Mesenchymal stem cell (in vitro differentiated cells and primary cell): ENCODE measurements around the gene TLN1.
A peak's percentile ranks its signal among the peaks of the same experiment; 100 is the strongest.

Experiments
- DNase-seq: peaks from one replicate; pipeline ENCODE4 v3.0.0-alpha.2; 2013
- H2AFZ ChIP-seq: one replicate; pipeline ENCODE4 v1.6.1; 2013; ENCODE audit warnings: low read depth, mild to moderate bottlenecking, control low read depth, inconsistent platforms, low read length, moderate library complexity
- H2AK5ac ChIP-seq: 2 replicates; pipeline ENCODE4 v1.6.1; 2013; ENCODE audit warnings: low read length, moderate library complexity, mild to moderate bottlenecking, inconsistent platforms; ENCODE audit not compliant: severe bottlenecking
- H2BK120ac ChIP-seq: one replicate; pipeline ENCODE4 v1.6.1; 2013; ENCODE audit warnings: low read depth, mild to moderate bottlenecking, inconsistent platforms, low read length, moderate library complexity
- H2BK12ac ChIP-seq, 2 experiments: one replicate each; pipeline ENCODE4 v1.6.1; 2013; ENCODE audit warnings: inconsistent platforms in 2 of 2, low read length in 2 of 2, mild to moderate bottlenecking in 2 of 2, moderate library complexity in 2 of 2, control low read depth in 1 of 2
- H2BK15ac ChIP-seq: one replicate; pipeline ENCODE4 v1.6.1; 2013; ENCODE audit warnings: mild to moderate bottlenecking, low read depth, inconsistent platforms; ENCODE audit not compliant: poor library complexity, severe bottlenecking
- H2BK5ac ChIP-seq: 2 replicates; pipeline ENCODE4 v1.6.1; 2013; ENCODE audit warnings: low read depth, mild to moderate bottlenecking, low read length, control low read depth, inconsistent platforms; ENCODE audit not compliant: poor library complexity, severe bottlenecking
- H3K14ac ChIP-seq, 2 experiments: one replicate each; pipeline ENCODE4 v1.6.1; 2013; ENCODE audit warnings: inconsistent platforms in 2 of 2, low read length in 2 of 2, control low read depth in 1 of 2, mild to moderate bottlenecking in 1 of 2, moderate library complexity in 1 of 2
- H3K18ac ChIP-seq, 2 experiments: one replicate each; pipeline ENCODE4 v1.6.1; 2013; ENCODE audit warnings: inconsistent platforms in 2 of 2, low read length in 2 of 2, control low read depth in 1 of 2, low read depth in 1 of 2, mild to moderate bottlenecking in 1 of 2
- H3K23ac ChIP-seq, 2 experiments: one replicate each; pipeline ENCODE4 v1.6.1; 2013; ENCODE audit warnings: inconsistent platforms in 2 of 2, low read length in 2 of 2, mild to moderate bottlenecking in 2 of 2, moderate library complexity in 2 of 2, control low read depth in 1 of 2
- H3K27ac ChIP-seq: 2 replicates; pipeline ENCODE4 v1.5.1; 2013; ENCODE audit warnings: mild to moderate bottlenecking, moderate library complexity, low read length, control low read depth, inconsistent platforms; ENCODE audit not compliant: poor library complexity, severe bottlenecking
- H3K27me3 ChIP-seq, 2 experiments: 2 replicates each; pipeline versions ENCODE4 v1.6.1 to v1.7.0; 2013; ENCODE audit warnings: low read length in 2 of 2, mild to moderate bottlenecking in 2 of 2, moderate library complexity in 2 of 2, control low read depth in 1 of 2, inconsistent platforms in 1 of 2; ENCODE audit not compliant: control insufficient read depth in 1 of 2, insufficient read depth in 1 of 2
- H3K36me3 ChIP-seq, 2 experiments: 2 replicates each; pipeline versions ENCODE4 v1.6.1 to v1.7.0; 2013; ENCODE audit warnings: low read length in 2 of 2, control low read depth in 1 of 2, inconsistent platforms in 1 of 2, low read depth in 1 of 2, mild to moderate bottlenecking in 1 of 2; ENCODE audit not compliant: insufficient read depth in 2 of 2, control insufficient read depth in 1 of 2
- H3K4ac ChIP-seq, 2 experiments: one replicate each; pipeline ENCODE4 v1.6.1; 2013; ENCODE audit warnings: inconsistent platforms in 2 of 2, low read length in 2 of 2, mild to moderate bottlenecking in 2 of 2, moderate library complexity in 2 of 2, control low read depth in 1 of 2, low read depth in 1 of 2
- H3K4me1 ChIP-seq: 2 replicates; pipeline ENCODE4 v1.6.1; 2013; ENCODE audit warnings: low read depth, low read length, control low read depth; ENCODE audit not compliant: control insufficient read depth, insufficient read depth
- H3K4me2 ChIP-seq: 2 replicates; pipeline ENCODE4 v1.6.1; 2013; ENCODE audit warnings: low read length, mild to moderate bottlenecking, inconsistent platforms; ENCODE audit not compliant: poor library complexity, severe bottlenecking
- H3K4me3 ChIP-seq, 2 experiments: 2 replicates each; pipeline versions ENCODE4 v1.5.1 to v1.7.0; 2013; ENCODE audit warnings: low read length in 2 of 2, mild to moderate bottlenecking in 2 of 2, control low read depth in 1 of 2, low read depth in 1 of 2; ENCODE audit not compliant: insufficient read depth in 1 of 2
- H3K79me1 ChIP-seq: replicated peaks from 2 replicates; pipeline ENCODE4 v1.6.1; 2013; ENCODE audit warnings: mild to moderate bottlenecking, control low read depth, low read length, inconsistent platforms; ENCODE audit not compliant: poor library complexity, severe bottlenecking
- H3K9ac ChIP-seq: 2 replicates; pipeline ENCODE4 v1.7.0; 2013; ENCODE audit warnings: mild to moderate bottlenecking, low read length, moderate library complexity
- H3K9me3 ChIP-seq: 2 replicates; pipeline ENCODE4 v1.7.0; 2013; ENCODE audit warnings: mild to moderate bottlenecking, low read length; ENCODE audit not compliant: control insufficient read depth
- H4K8ac ChIP-seq: one replicate; pipeline ENCODE4 v1.6.1; 2013; ENCODE audit warnings: inconsistent platforms, mild to moderate bottlenecking, low read length, moderate library complexity
- H4K91ac ChIP-seq: one replicate; pipeline ENCODE4 v1.6.1; 2013; ENCODE audit warnings: mild to moderate bottlenecking, low read length, inconsistent platforms
- WGBS: methylation state at CpG from one replicate; pipeline ENCODE4 v1.1.7; 2013; ENCODE audit warnings: mixed read lengths; 5-methylcytosine and 5-hydroxymethylcytosine counted together

TLN1 gene

GRCh38 chr9:35666549-35666948 lies 65.4 kb downstream of the TLN1 start:
- Histone ChIP-seq H3K4ac (no peak overlapping the region), H3K4me1 (peaks cover 22% of the 10 kb centered on the region), H2AK5ac (peak overlapping the region; percentile 70), H3K23ac (no peak overlapping the region), H4K8ac (no peak overlapping the region), H2BK120ac (no peak overlapping the region), H2BK5ac (no peak overlapping the region), H3K4me3 (no peak overlapping the region), H3K9ac (no peak overlapping the region), H3K79me1 (peaks cover 5% of the 10 kb centered on the region), H3K14ac (no peak overlapping the region), H3K9me3 (no peaks in the 10 kb centered on the region), H2BK15ac (no peak overlapping the region), H3K27me3 (no peaks in the 10 kb centered on the region), H2AFZ (no peak overlapping the region), H2BK12ac (peak overlapping the region in 1 of 2 experiments; percentile 69), H3K18ac (no peak overlapping the region), H3K36me3 (peaks cover 7 to 13% of the 10 kb centered on the region in 2 experiments), H3K27ac (no peak overlapping the region), H4K91ac (no peak overlapping the region), H3K4me2 (no peak overlapping the region)
- WGBS = 98% methylated on average over 4 of the region's 5 CpGs
- no peak for DNase-seq

- Histone ChIP-seq H3K4me1 (peaks cover 22% of the 10 kb centered on the region), H2BK15ac (no peak overlapping the region), H3K4me3 (no peak overlapping the region), H3K4me2 (no peak overlapping the region), H2AK5ac (peak overlapping the region; percentile 41), H4K8ac (no peak overlapping the region), H2BK5ac (no peak overlapping the region), H3K9ac (no peak overlapping the region), H3K18ac (no peak overlapping the region), H3K27me3 (no peaks in the 10 kb centered on the region), H3K79me1 (peaks cover 5% of the 10 kb centered on the region), H2BK120ac (no peak overlapping the region), H3K14ac (no peak overlapping the region), H4K91ac (no peak overlapping the region), H2AFZ (no peak overlapping the region), H3K23ac (no peak overlapping the region), H3K27ac (no peak overlapping the region), H3K9me3 (no peaks in the 10 kb centered on the region), H3K4ac (no peak overlapping the region), H3K36me3 (peaks cover 7 to 18% of the 10 kb centered on the region in 2 experiments), H2BK12ac (peak overlapping the region in 1 of 2 experiments; percentile 69)
- 100% methylated on average over 1 of the region's 1 CpG for WGBS
- no peak for DNase-seq
These were observed 66.0 kb downstream of the TLN1 start for GRCh38 chr9:35666045-35666444.

GRCh38 chr9:35665471-35665818 lies 66.5 kb downstream of the TLN1 start:
- Histone ChIP-seq H2BK120ac (no peak overlapping the region), H3K4me2 (peak overlapping the region; percentile 97), H3K18ac (peak overlapping the region; percentile 62 to 83), H3K9me3 (no peaks in the 10 kb centered on the region), H4K91ac (peak overlapping the region; percentile 79), H3K23ac (no peak overlapping the region), H3K79me1 (peaks cover 11% of the 10 kb centered on the region), H3K4ac (peak overlapping the region in 1 of 2 experiments; percentile 60), H3K36me3 (peaks cover 13 to 24% of the 10 kb centered on the region in 2 experiments), H2AK5ac (no peak overlapping the region), H3K4me1 (peaks cover 25% of the 10 kb centered on the region), H3K9ac (peak overlapping the region; percentile 81), H3K27ac (no peak overlapping the region), H2BK12ac (no peak overlapping the region), H2AFZ (peak overlapping the region; percentile 95), H3K27me3 (no peaks in the 10 kb centered on the region), H2BK15ac (peak overlapping the region; percentile 70), H3K4me3 (peak overlapping the region; percentile 58 to 86), H4K8ac (peak overlapping the region; percentile 92), H2BK5ac (no peak overlapping the region), H3K14ac (no peak overlapping the region)
- no peak for DNase-seq
- WGBS = 38% methylated on average over 3 of the region's 5 CpGs

- H2BK120ac ChIP-seq = peak within 1 kb of the TSS; percentile 59
- peak within 1 kb of the TSS in 1 of 2 experiments; percentile 48 for H3K14ac ChIP-seq
- peaks cover 18 to 30% of the 10 kb centered on the region in 2 experiments for H3K36me3 ChIP-seq
- H3K9me3 ChIP-seq = no peaks in the 10 kb centered on the region
- peak within 1 kb of the TSS; percentile 93 for H4K8ac ChIP-seq
- H3K4me2 ChIP-seq = peak within 1 kb of the TSS; percentile 97
- peak within 1 kb of the TSS in 1 of 2 experiments; percentile 90 for H3K23ac ChIP-seq
- H3K79me1 ChIP-seq = peaks cover 16% of the 10 kb centered on the region
- H2AFZ ChIP-seq = peak within 1 kb of the TSS; percentile 95
- H4K91ac ChIP-seq = peak within 1 kb of the TSS; percentile 79
- peak within 1 kb of the TSS; percentile 28 to 33 for H2BK12ac ChIP-seq
- peak within 1 kb of the TSS; percentile 78 to 83 for H3K18ac ChIP-seq
- peak within 1 kb of the TSS; percentile 70 to 91 for H3K4ac ChIP-seq
- H3K9ac ChIP-seq = peak within 1 kb of the TSS; percentile 81
- H2BK15ac ChIP-seq = peak within 1 kb of the TSS; percentile 70
- H2AK5ac ChIP-seq = peak within 1 kb of the TSS; percentile 39
- WGBS = 7% methylated on average over 57 of the region's 58 CpGs
- H3K27ac ChIP-seq = no peak within 1 kb of the TSS
- peak; percentile 77 for DNase-seq
- peak within 1 kb of the TSS; percentile 58 to 86 for H3K4me3 ChIP-seq
- no peaks in the 10 kb centered on the region for H3K27me3 ChIP-seq
- H3K4me1 ChIP-seq = peaks cover 23% of the 10 kb centered on the region
- H2BK5ac ChIP-seq = no peak within 1 kb of the TSS
These were observed 67.2 kb downstream of the TLN1 start, which contains the start of gene ARHGEF39 for GRCh38 chr9:35664531-35665470. ARHGEF39 (minus strand) TSS chr9:35665195; CDS start chr9:35665169, 26 bp downstream.
